Umbilical cord (tissue), 2 donors: ENCODE results near the gene ITGA11. TPM values are rescaled to one million over a fixed set of nuclear protein-coding genes. Genes with fewer than 3 reads are reported as not detected.
"Not testable (repeated sequence)": the region's sequence is repeated elsewhere in the genome, so short reads cannot be mapped to it uniquely, and the experiment has no call there.

Experiments
- DNase-seq: peaks from one replicate; pipeline ENCODE4 v3.0.0-alpha.2; 2015; ENCODE audit warnings: low spot score
- total RNA-seq: library from RNA; depleted of rRNA; stranded (reverse); fragments of >200 nt; gene quantifications from one replicate; pipeline ENCODE4 v1.2.3, GENCODE V29; 2014; ENCODE audit warnings: low replicate concordance; ENCODE audit not compliant: insufficient read depth

The ITGA11 gene
- total RNA-seq, 1 donor from 2014 or later = 84.5 TPM

- peak; percentile 50 for DNase-seq
These were observed 6.4 kb downstream of the ITGA11 start for GRCh38 chr15:68425428-68426060.

GRCh38 chr15:68424754-68425390 lies 7.1 kb downstream of the ITGA11 start:
- peak; percentile 63 for DNase-seq

GRCh38 chr15:68423359-68424296 lies 8.3 kb downstream of the ITGA11 start:
- no peak for DNase-seq

- not testable (repeated sequence) for DNase-seq
These were observed 9.4 kb downstream of the ITGA11 start for GRCh38 chr15:68422403-68423145.

- no peak for DNase-seq
These were observed 10.1 kb downstream of the ITGA11 start for GRCh38 chr15:68421798-68422402.

DNA sequence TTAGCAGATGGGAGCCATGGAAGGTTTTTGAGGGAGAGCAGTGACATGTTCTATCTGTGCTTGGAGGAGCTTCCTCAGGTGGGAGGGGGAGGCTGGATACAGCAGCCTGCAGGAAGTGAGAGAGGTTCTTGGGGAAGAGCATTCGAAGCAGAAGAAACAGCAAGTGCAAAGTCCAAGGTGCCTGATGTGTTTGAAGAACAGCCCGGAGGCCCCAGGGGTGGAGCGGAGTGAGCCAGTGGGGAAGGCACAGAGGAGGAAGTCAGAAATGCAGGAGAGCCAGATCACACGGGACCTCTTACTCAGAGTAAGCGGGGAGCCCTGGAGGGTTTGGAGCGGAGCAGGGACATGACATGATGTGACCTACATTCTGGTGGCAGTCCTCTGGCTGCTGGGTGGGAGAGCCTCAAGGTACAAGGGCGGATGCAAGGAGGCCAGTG lies 10.8 kb downstream of the ITGA11 start:
- DNase-seq = peak; percentile 42

DNA sequence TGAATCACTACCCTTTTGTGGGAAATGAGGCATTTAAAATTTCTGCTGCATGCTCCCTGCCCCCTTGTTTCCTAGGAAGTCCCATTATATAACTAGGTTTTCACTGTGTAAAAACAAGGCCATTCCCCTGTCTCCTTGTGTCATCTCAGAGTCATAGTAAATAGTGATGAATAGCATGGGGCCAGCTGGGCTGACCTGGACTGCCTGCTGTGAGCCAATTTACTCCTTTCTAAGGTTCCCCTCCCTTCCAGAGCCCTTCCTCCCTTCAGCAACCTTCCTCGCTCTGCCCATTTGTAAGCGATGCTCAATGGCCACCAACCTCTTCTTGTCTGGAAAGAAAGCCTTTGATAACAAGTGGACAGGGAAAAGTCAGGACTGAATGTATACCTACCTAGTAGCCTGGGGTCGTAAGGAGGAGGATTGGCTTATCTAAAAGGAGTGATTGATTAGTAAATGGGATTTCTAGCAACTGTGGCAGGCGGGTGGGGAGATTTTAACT lies 11.7 kb downstream of the ITGA11 start:
- no peak for DNase-seq

DNA sequence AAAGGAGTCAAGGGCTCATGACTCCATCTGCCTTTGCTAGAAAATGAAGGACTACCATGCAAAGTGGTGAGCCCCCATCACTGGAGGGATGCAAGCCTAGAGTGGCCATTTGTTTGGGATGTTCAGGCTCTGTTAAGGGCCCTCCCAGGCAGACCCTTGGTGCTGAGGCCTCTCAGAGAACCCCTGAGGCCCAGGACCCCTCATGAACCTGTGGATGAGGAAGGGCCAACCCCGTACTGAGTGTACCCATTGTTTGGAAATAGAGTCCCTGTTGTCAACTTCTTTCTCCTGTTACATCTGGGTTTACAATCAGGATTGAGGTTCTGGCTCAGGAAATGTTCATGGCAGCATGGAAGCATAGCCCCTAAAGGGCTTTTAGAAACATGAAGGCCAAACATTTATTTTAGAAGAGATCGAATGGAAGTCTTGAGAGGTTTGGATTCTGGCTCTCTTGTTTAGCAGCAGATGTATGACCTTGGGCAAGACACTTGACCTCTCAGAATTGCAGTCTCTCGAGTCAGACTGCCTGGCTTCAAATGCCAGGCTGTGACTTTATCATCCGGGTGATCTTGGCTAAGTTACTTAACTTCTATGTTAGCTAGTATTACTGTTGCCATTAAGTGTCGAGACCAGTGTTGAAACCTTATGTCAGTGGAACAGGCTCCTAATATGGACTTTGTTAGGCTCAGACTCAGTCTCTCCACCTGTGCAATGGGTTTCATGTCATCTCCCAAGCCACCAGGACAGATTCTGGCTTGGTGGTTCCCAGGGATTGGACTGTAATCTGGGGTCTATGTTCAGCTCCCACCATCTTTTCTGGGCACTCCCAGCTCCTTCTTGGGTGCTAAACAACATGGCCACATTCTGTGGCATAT lies 12.4 kb downstream of the ITGA11 start:
- no peak for DNase-seq

DNA sequence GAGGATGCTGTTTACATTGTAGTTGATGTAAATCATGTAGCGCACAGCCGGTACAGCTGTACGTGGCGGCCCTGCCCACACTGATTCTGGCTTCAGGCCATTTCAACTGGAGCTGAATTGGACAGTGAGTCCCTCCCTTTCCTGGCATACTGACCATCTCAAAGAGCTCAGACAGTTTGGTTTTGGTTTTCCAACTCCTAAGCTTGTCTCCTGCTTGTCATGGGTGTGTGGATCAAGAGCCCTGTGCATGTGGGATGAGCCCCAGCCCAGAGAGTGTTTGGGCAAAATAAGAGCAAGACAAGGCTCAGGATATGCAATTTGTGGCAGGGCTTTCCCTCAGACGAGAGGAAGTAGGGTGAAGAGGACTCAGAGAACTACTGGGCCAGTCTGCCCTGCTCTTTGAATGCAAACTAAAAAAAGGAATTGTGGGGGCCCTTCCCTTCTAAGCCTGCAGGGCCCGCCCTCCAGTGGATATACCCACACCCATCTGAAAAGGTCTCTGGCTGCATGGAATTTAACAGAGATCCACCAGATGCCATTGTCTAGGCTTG lies 13.3 kb downstream of the ITGA11 start:
- DNase-seq = peak; percentile 86

- no peak for DNase-seq
These were observed 14.1 kb downstream of the ITGA11 start for GRCh38 chr15:68417897-68418296.

GRCh38 chr15:68417051-68417450 lies 14.9 kb downstream of the ITGA11 start:
- DNase-seq = no peak

DNA sequence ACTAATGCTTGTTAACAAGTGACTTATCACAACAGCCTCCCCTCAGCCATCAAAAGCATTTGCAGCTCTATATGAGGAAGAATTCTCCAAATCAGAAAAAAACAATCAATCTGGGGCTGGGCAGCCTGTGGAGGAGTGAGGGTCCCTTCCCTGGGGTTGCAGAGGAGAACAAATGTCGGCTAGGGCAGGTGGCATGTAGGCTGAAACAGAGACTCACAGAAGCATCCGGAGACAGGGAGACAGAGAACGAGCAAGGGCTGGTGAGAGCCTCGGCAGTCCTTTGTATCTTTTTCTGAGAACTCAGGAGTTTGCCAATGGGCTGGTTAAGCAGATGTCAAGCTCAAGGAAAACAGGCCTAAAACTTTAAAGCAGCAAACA lies 15.8 kb downstream of the ITGA11 start:
- no peak for DNase-seq

DNA sequence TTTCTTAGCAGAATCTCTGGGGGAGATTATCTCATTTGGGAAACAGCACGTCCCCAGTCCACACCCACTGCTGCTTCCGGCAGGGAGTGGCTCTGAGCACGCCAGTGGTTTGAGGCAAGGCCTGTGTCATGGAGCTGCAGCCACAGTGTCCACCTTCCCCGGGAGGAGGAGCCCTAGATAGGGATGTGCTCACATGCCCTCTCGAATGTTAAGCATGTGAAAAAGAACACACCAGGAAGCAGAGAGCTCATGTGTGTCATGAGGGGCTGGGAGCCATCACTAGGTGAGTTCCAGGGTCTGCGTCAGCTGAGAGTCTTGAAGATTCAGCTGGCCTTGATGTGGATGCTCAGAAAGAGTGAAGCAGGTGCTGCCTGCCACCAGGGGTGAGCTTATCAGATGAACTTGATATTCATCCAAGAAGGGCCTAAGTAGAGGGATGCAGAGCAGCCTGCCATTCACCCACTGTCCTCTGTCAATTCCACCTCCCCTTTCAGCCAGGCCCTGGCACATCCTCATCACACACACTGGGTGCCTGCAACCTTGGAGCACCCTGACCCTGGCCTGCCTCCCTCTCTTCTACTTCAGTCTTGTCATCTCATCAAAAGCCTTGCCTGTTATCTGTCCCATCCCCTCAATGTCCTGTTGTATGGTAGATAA lies 16.3 kb downstream of the ITGA11 start:
- DNase-seq = no peak

GRCh38 chr15:68415061-68415460 lies 16.9 kb downstream of the ITGA11 start:
- no peak for DNase-seq

DNA sequence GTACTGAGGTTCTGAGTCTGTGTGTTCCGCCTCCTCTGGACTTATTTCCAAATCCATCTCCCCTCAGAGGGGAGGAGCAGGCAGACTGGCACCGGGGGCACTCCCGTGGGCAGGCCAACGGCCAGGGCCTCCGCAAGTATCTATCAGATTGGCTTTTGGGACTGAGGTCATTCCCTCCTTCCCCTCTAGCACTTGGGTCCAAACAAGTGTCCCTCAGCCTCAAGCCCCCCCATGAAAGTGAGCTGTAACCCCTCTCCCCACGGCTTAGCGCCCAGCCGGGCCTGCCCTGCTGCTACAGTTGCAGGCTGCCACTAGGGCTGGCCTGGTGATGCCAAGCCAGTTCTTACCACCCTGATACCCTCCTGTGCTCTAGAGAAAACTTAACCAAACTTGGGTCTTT lies 17.4 kb downstream of the ITGA11 start:
- DNase-seq = no peak

- DNase-seq = no peak
These were observed 17.8 kb downstream of the ITGA11 start for GRCh38 chr15:68414206-68414555.

DNA sequence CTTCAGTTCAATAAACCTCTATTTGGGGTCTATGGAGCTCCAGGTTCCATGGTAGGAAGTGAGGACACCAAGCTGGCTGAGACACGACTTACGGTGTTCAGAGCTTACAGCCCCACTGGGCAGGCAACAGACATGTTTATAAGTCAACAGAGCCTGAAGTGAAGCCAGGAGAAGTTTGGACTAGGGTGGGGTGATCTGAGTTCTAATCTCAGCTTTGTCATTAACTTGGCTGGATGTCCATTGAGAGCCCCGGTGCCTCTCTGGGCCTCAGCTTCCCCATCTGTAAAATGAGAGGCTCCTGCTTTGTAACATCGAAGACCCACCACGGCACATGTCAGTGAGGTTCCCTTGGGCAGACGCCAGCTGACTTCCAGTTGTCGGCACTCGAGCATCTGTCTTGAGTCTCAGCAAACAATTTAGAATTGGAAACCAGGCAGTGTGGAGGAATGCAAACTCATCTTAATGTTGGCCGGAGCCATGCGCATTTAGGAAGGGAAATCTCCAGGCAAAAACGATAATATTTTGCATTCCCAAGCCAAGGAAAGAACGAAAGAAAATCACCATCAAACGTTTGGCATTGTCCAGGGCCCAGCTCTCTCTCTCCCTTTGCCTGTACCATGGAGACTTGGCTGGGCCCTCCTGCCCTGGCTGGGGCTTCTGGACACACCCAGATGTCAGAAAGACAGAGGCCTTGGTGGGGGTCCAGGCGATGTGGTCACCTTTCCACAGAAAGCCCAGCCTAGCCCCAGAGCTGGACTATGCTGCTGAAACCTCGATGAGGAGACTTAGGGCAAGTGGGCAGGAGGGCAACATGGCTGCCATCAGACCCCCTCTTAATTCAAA lies 18.4 kb downstream of the ITGA11 start:
- DNase-seq = peak; percentile 54

DNA sequence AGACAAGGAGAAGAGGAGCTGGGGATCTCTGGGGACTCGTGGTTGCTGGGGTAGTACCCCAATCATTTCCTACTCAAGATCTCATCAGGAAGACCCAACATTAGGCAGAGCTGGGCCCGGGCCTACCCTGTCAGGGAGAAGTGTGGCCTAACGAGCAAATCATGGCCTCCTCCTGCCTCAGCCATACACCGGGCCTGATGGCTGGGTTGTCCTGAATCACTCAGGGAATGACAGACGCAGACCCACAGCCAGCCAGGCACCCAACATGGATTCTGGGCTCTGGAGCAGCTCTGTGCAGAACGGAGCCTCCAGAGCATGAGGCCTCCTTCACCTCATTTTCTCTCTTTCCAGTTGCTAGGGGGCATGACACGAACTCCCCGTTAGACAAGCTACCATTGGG lies 19.7 kb downstream of the ITGA11 start:
- DNase-seq = no peak
